GM23338 (cell line): Measurements from ENCODE around the gene AVPR1A. TPM values are rescaled to one million over a fixed set of nuclear protein-coding genes. Genes with fewer than 3 reads are reported as not detected.

Source experiments
- ATAC-seq: fragments of 200-7000 bp; cut with Tn5 transposase; 3 replicates; pipeline ENCODE4 v1.9.1; 2020
- DNase-seq: peaks from one replicate; pipeline ENCODE4 v3.0.0-alpha.2; 2015; ENCODE audit warnings: low spot score
- H2AFZ ChIP-seq: fragments of 200-600 bp; sonication (generic); 2 replicates; pipeline ENCODE4 v1.8.0; 2016; ENCODE audit warnings: antibody characterized with exemption, mild to moderate bottlenecking, moderate library complexity
- H3F3A ChIP-seq: fragments of 200-600 bp; sonication (generic); replicated peaks from 2 replicates; pipeline ENCODE4 v1.8.0; 2017; ENCODE audit warnings: antibody characterized with exemption, mixed run types, low read depth
- H3K27ac ChIP-seq: fragments of 200-600 bp; sonication (generic); 2 replicates; pipeline ENCODE4 v1.6.1; 2016; ENCODE audit warnings: low read depth
- H3K27me3 ChIP-seq: fragments of 200-600 bp; sonication (generic); 2 replicates; pipeline ENCODE4 v1.8.0; 2016; ENCODE audit warnings: mild to moderate bottlenecking, mixed run types, moderate library complexity; ENCODE audit not compliant: insufficient read depth
- H3K36me3 ChIP-seq: fragments of 200-600 bp; sonication (generic); 2 replicates; pipeline ENCODE4 v1.8.0; 2016; ENCODE audit warnings: mild to moderate bottlenecking; ENCODE audit not compliant: insufficient read depth
- H3K4me1 ChIP-seq: fragments of 200-600 bp; sonication (generic); 2 replicates; pipeline ENCODE4 v1.8.0; 2016; ENCODE audit warnings: mild to moderate bottlenecking, moderate library complexity; ENCODE audit not compliant: insufficient read depth
- H3K4me2 ChIP-seq: fragments of 200-600 bp; sonication (generic); 2 replicates; pipeline ENCODE4 v1.7.1; 2017; ENCODE audit warnings: mixed run types
- H3K4me3 ChIP-seq: fragments of 200-600 bp; sonication (generic); 2 replicates; pipeline ENCODE4 v1.6.1; 2016; ENCODE audit warnings: mixed run types
- H3K79me2 ChIP-seq: fragments of 200-600 bp; sonication (generic); replicated peaks from 2 replicates; pipeline ENCODE4 v1.8.0; 2017; ENCODE audit warnings: mild to moderate bottlenecking; ENCODE audit not compliant: insufficient read depth
- H3K9me2 ChIP-seq: fragments of 200-600 bp; sonication (generic); 2 replicates; pipeline ENCODE4 v1.8.0; 2017; ENCODE audit not compliant: insufficient read depth
- H4K20me1 ChIP-seq: fragments of 200-600 bp; sonication (generic); replicated peaks from 2 replicates; pipeline ENCODE4 v1.8.0; 2017; ENCODE audit warnings: mild to moderate bottlenecking; ENCODE audit not compliant: insufficient read depth
- H3K27ac Mint-ChIP-seq: 2 replicates; pipeline ENCODE4 v1.8.0; 2020; ENCODE audit warnings: inconsistent platforms, mild to moderate bottlenecking, moderate library complexity, mixed read lengths
- H3K27me3 Mint-ChIP-seq: 3 replicates; pipeline ENCODE4 v1.8.0; 2022; ENCODE audit warnings: low read depth, mild to moderate bottlenecking, moderate library complexity, mixed read lengths, inconsistent platforms; ENCODE audit not compliant: insufficient read depth, poor library complexity
- H3K36me3 Mint-ChIP-seq: 3 replicates; pipeline ENCODE4 v1.8.0; 2021; ENCODE audit warnings: low read depth, mild to moderate bottlenecking, inconsistent platforms, moderate library complexity, mixed read lengths
- H3K4me1 Mint-ChIP-seq: 3 replicates; pipeline ENCODE4 v1.8.0; 2020; ENCODE audit warnings: mild to moderate bottlenecking, inconsistent platforms, mixed read lengths
- H3K4me3 Mint-ChIP-seq: 3 replicates; pipeline ENCODE4 v1.8.0; 2021; ENCODE audit warnings: moderate library complexity, mild to moderate bottlenecking, inconsistent platforms, mixed read lengths
- H3K9me3 Mint-ChIP-seq: 3 replicates; pipeline ENCODE4 v1.8.0; 2020; ENCODE audit warnings: moderate library complexity, mild to moderate bottlenecking, inconsistent platforms, mixed read lengths
- CREB1 ChIP-seq: fragments of 250-450 bp; sonication (Bioruptor Pico); IDR thresholded peaks from 2 replicates; pipeline ENCODE4 v1.5.0; 2020; ENCODE audit warnings: low read depth, mild to moderate bottlenecking, moderate library complexity
- EZH2 ChIP-seq: fragments of 200-600 bp; sonication (generic); IDR thresholded peaks from one replicate; pipeline ENCODE4 v1.8.0; 2017; ENCODE audit warnings: antibody characterized with exemption, mild to moderate bottlenecking, low read depth; ENCODE audit not compliant: unreplicated experiment
- EZH2phosphoT487 ChIP-seq: fragments of 200-600 bp; sonication (generic); IDR thresholded peaks from one replicate; pipeline ENCODE4 v1.8.1; 2018; ENCODE audit warnings: antibody characterized with exemption; ENCODE audit not compliant: unreplicated experiment
- JUNB ChIP-seq: IDR thresholded peaks from one replicate; pipeline ENCODE4 v1.6.1; 2016; ENCODE audit warnings: antibody characterized with exemption; ENCODE audit not compliant: unreplicated experiment
- POLR2AphosphoS5 ChIP-seq: IDR thresholded peaks from 2 replicates; pipeline ENCODE4 v1.6.1; 2016; ENCODE audit warnings: antibody characterized with exemption, low read depth
- STAT1 ChIP-seq: IDR thresholded peaks from one replicate; pipeline ENCODE4 v1.6.1; 2016; ENCODE audit warnings: antibody characterized with exemption; ENCODE audit not compliant: unreplicated experiment
- ZNF114 ChIP-seq: fragments of 250-450 bp; sonication (Bioruptor Pico); IDR thresholded peaks from 2 replicates; pipeline ENCODE4 v1.5.0; 2020; ENCODE audit warnings: mild to moderate bottlenecking, moderate library complexity
- ZNF331 ChIP-seq: fragments of 250-450 bp; sonication (Bioruptor Pico); IDR thresholded peaks from 2 replicates; pipeline ENCODE4 v1.5.0; 2020; ENCODE audit warnings: low read depth, mild to moderate bottlenecking, moderate library complexity
- polyA plus RNA-seq: library from polyadenylated mRNA; unstranded; fragments of >200 nt; fragmentation: Nextera tagmentation; extraction: Ambion mirVana; gene quantifications from 2 replicates; pipeline ENCODE4 v1.2.1, GENCODE V29; 2016
- total RNA-seq: library from RNA; depleted of rRNA; stranded (reverse); fragments of >200 nt; shearing (Covaris generic); gene quantifications from 2 replicates; pipeline ENCODE4 v1.2.3, GENCODE V29; 2014
- TF ChIP-seq, protein P1 (sequence below): fragments of 250-450 bp; sonication (Bioruptor Pico); IDR thresholded peaks from 2 replicates; pipeline ENCODE4 v1.5.0; 2020; ENCODE audit warnings: mild to moderate bottlenecking, moderate library complexity
- TF ChIP-seq, protein P2 (sequence below): IDR thresholded peaks from one replicate; pipeline ENCODE4 v1.6.1; 2018; ENCODE audit warnings: antibody characterized with exemption; ENCODE audit not compliant: unreplicated experiment
- TF ChIP-seq, protein P3 (sequence below): IDR thresholded peaks from 2 replicates; pipeline ENCODE4 v1.6.1; 2016; ENCODE audit warnings: antibody characterized with exemption
- TF ChIP-seq, protein P4 (sequence below), 2 experiments: fragments of 200-600 bp in 1 of 2; sonication (generic) in 1 of 2; conservative IDR thresholded peaks; 2 replicates each; pipeline versions ENCODE4 v1.5.1 to v1.6.1; 2016 to 2017; ENCODE audit warnings: antibody characterized with exemption in 2 of 2, low read depth in 2 of 2, mild to moderate bottlenecking in 2 of 2, moderate library complexity in 1 of 2

The AVPR1A gene
- total and polyA plus RNA-seq, 2 experiments from 2014 or later = 0.24 TPM; not detected in 1

DNA sequence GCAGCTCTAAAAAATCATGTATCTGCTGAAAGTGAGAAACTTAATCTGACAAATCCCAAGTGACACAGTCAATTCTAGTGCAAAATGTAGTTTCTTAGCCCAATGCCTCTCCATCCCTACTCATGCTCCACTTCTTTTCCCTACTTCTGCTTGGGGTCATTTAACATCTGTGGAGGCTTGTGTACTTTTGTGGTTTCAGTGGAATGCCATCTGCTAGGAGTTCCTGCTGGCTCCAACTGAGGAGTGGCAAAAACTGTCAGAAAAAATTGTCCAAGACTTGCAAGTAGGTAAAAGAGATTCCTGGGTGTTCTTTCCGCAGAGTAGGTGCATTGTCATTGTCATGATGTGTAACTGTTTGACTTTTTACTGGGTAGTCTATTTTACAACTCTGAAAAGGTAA lies 12.5 kb upstream of the AVPR1A start:
- Histone ChIP-seq H3K4me3 (no peak overlapping the region), H3K79me2 (no peaks in the 10 kb centered on the region), H3K36me3 (no peaks in the 10 kb centered on the region), H3K9me2 (0 out of 2 replicates have a peak, but pooled peaks cover 3% of the 10 kb centered on the region), H3K27ac (no peak overlapping the region), H2AFZ (peak overlapping the region; percentile 64; the same call in 1 of the 2 replicates), H3K4me1 (no peaks in the 10 kb centered on the region), H3K4me2 (no peak overlapping the region), H4K20me1 (no peaks in the 10 kb centered on the region), H3F3A (no peaks in the 10 kb centered on the region), H3K27me3 (no peaks in the 10 kb centered on the region)
- no peak for DNase-seq
- Mint-ChIP-seq H3K36me3 (no peaks in the 10 kb centered on the region; the same call in 2 of the 3 replicates), H3K9me3 (no peaks in the 10 kb centered on the region), H3K4me3 (no peak overlapping the region), H3K4me1 (peaks cover 2% of the 10 kb centered on the region; the same call in 1 of the 3 replicates), H3K27me3 (peaks cover 2% of the 10 kb centered on the region), H3K27ac (no peak overlapping the region)
- no peak for TF ChIP-seq CREB1 (CRISPR knock-in tag)
- TF ChIP-seq EZH2phosphoT487 = no peak
- no peak for TF ChIP-seq ZNF114 (CRISPR knock-in tag)
- TF ChIP-seq POLR2AphosphoS5 = no peak
- TF ChIP-seq, protein P1, sequence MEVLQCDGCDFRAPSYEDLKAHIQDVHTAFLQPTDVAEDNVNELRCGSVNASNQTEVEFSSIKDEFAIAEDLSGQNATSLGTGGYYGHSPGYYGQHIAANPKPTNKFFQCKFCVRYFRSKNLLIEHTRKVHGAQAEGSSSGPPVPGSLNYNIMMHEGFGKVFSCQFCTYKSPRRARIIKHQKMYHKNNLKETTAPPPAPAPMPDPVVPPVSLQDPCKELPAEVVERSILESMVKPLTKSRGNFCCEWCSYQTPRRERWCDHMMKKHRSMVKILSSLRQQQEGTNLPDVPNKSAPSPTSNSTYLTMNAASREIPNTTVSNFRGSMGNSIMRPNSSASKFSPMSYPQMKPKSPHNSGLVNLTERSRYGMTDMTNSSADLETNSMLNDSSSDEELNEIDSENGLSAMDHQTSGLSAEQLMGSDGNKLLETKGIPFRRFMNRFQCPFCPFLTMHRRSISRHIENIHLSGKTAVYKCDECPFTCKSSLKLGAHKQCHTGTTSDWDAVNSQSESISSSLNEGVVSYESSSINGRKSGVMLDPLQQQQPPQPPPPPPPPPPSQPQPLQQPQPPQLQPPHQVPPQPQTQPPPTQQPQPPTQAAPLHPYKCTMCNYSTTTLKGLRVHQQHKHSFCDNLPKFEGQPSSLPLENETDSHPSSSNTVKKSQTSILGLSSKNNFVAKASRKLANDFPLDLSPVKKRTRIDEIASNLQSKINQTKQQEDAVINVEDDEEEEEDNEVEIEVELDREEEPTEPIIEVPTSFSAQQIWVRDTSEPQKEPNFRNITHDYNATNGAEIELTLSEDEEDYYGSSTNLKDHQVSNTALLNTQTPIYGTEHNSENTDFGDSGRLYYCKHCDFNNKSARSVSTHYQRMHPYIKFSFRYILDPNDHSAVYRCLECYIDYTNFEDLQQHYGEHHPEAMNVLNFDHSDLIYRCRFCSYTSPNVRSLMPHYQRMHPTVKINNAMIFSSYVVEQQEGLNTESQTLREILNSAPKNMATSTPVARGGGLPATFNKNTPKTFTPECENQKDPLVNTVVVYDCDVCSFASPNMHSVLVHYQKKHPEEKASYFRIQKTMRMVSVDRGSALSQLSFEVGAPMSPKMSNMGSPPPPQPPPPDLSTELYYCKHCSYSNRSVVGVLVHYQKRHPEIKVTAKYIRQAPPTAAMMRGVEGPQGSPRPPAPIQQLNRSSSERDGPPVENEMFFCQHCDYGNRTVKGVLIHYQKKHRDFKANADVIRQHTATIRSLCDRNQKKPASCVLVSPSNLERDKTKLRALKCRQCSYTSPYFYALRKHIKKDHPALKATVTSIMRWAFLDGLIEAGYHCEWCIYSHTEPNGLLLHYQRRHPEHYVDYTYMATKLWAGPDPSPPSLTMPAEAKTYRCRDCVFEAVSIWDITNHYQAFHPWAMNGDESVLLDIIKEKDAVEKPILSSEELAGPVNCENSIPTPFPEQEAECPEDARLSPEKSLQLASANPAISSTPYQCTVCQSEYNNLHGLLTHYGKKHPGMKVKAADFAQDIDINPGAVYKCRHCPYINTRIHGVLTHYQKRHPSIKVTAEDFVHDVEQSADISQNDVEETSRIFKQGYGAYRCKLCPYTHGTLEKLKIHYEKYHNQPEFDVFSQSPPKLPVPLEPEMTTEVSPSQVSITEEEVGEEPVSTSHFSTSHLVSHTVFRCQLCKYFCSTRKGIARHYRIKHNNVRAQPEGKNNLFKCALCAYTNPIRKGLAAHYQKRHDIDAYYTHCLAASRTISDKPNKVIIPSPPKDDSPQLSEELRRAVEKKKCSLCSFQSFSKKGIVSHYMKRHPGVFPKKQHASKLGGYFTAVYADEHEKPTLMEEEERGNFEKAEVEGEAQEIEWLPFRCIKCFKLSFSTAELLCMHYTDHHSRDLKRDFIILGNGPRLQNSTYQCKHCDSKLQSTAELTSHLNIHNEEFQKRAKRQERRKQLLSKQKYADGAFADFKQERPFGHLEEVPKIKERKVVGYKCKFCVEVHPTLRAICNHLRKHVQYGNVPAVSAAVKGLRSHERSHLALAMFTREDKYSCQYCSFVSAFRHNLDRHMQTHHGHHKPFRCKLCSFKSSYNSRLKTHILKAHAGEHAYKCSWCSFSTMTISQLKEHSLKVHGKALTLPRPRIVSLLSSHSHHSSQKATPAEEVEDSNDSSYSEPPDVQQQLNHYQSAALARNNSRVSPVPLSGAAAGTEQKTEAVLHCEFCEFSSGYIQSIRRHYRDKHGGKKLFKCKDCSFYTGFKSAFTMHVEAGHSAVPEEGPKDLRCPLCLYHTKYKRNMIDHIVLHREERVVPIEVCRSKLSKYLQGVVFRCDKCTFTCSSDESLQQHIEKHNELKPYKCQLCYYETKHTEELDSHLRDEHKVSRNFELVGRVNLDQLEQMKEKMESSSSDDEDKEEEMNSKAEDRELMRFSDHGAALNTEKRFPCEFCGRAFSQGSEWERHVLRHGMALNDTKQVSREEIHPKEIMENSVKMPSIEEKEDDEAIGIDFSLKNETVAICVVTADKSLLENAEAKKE (CRISPR knock-in tag) = no peak
- TF ChIP-seq, protein P2, sequence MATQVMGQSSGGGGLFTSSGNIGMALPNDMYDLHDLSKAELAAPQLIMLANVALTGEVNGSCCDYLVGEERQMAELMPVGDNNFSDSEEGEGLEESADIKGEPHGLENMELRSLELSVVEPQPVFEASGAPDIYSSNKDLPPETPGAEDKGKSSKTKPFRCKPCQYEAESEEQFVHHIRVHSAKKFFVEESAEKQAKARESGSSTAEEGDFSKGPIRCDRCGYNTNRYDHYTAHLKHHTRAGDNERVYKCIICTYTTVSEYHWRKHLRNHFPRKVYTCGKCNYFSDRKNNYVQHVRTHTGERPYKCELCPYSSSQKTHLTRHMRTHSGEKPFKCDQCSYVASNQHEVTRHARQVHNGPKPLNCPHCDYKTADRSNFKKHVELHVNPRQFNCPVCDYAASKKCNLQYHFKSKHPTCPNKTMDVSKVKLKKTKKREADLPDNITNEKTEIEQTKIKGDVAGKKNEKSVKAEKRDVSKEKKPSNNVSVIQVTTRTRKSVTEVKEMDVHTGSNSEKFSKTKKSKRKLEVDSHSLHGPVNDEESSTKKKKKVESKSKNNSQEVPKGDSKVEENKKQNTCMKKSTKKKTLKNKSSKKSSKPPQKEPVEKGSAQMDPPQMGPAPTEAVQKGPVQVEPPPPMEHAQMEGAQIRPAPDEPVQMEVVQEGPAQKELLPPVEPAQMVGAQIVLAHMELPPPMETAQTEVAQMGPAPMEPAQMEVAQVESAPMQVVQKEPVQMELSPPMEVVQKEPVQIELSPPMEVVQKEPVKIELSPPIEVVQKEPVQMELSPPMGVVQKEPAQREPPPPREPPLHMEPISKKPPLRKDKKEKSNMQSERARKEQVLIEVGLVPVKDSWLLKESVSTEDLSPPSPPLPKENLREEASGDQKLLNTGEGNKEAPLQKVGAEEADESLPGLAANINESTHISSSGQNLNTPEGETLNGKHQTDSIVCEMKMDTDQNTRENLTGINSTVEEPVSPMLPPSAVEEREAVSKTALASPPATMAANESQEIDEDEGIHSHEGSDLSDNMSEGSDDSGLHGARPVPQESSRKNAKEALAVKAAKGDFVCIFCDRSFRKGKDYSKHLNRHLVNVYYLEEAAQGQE = no peak
- no peak for TF ChIP-seq ZNF331 (CRISPR knock-in tag)
- TF ChIP-seq STAT1 = no peak
- TF ChIP-seq EZH2 = no peak
- TF ChIP-seq, protein P3, sequence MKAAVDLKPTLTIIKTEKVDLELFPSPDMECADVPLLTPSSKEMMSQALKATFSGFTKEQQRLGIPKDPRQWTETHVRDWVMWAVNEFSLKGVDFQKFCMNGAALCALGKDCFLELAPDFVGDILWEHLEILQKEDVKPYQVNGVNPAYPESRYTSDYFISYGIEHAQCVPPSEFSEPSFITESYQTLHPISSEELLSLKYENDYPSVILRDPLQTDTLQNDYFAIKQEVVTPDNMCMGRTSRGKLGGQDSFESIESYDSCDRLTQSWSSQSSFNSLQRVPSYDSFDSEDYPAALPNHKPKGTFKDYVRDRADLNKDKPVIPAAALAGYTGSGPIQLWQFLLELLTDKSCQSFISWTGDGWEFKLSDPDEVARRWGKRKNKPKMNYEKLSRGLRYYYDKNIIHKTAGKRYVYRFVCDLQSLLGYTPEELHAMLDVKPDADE = no peak
- TF ChIP-seq JUNB = no peak
- TF ChIP-seq, protein P4, sequence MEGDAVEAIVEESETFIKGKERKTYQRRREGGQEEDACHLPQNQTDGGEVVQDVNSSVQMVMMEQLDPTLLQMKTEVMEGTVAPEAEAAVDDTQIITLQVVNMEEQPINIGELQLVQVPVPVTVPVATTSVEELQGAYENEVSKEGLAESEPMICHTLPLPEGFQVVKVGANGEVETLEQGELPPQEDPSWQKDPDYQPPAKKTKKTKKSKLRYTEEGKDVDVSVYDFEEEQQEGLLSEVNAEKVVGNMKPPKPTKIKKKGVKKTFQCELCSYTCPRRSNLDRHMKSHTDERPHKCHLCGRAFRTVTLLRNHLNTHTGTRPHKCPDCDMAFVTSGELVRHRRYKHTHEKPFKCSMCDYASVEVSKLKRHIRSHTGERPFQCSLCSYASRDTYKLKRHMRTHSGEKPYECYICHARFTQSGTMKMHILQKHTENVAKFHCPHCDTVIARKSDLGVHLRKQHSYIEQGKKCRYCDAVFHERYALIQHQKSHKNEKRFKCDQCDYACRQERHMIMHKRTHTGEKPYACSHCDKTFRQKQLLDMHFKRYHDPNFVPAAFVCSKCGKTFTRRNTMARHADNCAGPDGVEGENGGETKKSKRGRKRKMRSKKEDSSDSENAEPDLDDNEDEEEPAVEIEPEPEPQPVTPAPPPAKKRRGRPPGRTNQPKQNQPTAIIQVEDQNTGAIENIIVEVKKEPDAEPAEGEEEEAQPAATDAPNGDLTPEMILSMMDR (conservative IDR thresholded peaks at IDR 0.05; ENCODE audit: low read depth in 2 of 2) = no peak
- no peak for ATAC-seq
